Ectodermal cell (in vitro differentiated cells): ENCODE data around the gene NT5E.

Experiments
- H3K27ac ChIP-seq: 2 replicates; pipeline ENCODE4 v1.7.0; 2013; ENCODE audit warnings: mild to moderate bottlenecking, low read depth, low read length; ENCODE audit not compliant: insufficient read depth, poor library complexity, severe bottlenecking
- H3K27me3 ChIP-seq: 2 replicates; pipeline ENCODE4 v1.7.0; 2013; ENCODE audit warnings: mild to moderate bottlenecking, low read length; ENCODE audit not compliant: insufficient read depth, control insufficient read depth, poor library complexity, severe bottlenecking
- H3K36me3 ChIP-seq: one replicate; pipeline ENCODE4 v1.7.0; 2013; ENCODE audit warnings: low read length; ENCODE audit not compliant: control insufficient read depth, insufficient read depth
- H3K4me1 ChIP-seq: one replicate; pipeline ENCODE4 v1.7.0; 2013; ENCODE audit warnings: low read length; ENCODE audit not compliant: control insufficient read depth, insufficient read depth
- H3K4me3 ChIP-seq: 2 replicates; pipeline ENCODE4 v1.7.0; 2013; ENCODE audit warnings: low read depth, low read length, control low read depth; ENCODE audit not compliant: insufficient read depth
- H3K9me3 ChIP-seq: 2 replicates; pipeline ENCODE4 v1.7.0; 2013; ENCODE audit warnings: mild to moderate bottlenecking, low read length, moderate library complexity; ENCODE audit not compliant: control insufficient read depth
- WGBS, 2 experiments: methylation state at CpG; one replicate each; pipeline ENCODE4 v1.1.7; 2013; ENCODE audit warnings: missing lambda C conversion rate in 2 of 2; 5-methylcytosine and 5-hydroxymethylcytosine counted together

The NT5E gene

DNA sequence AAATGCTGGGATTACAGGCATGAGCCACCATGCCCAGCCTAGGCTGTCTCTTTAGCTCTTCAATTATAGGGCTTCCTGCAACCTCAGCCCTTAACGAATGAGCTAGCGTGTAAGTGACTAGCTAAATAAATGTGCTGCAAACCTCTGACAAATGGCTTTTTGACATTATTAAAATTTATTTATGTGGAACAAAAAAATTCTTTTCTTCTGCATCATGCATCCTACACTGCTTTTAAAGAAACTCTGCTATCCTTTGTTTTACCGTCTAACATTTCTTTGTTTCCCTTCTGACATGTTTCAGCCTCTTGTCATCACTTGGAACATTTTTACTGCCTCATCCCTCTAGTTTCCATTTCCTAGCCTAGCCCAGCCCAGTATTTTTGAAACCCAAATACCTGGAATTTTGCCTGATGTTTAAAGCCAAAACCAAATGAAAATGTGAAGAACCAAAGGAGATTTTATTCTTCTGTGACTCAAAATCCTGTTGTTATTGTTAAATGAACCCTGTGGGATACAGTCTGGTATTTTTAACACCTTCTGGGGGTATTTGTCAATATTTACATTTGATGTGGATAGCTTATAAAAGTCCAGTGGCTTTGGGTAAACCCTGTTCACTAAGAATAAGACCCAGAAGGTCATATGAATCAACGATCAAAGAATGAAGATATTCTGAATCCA lies 9.5 kb downstream of the NT5E start:
- Histone ChIP-seq H3K4me3 (no peak overlapping the region), H3K4me1 (no peaks in the 10 kb centered on the region), H3K36me3 (no peaks in the 10 kb centered on the region), H3K27me3 (no peaks in the 10 kb centered on the region), H3K9me3 (no peaks in the 10 kb centered on the region), H3K27ac (no peak overlapping the region)
- 80 to 86% methylated on average over 4 of the region's 4 CpGs for WGBS, 2 experiments

- H3K36me3 ChIP-seq: no peaks in the 10 kb centered on the region
- H3K9me3 ChIP-seq: no peaks in the 10 kb centered on the region
- no peak overlapping the region for H3K27ac ChIP-seq
- no peaks in the 10 kb centered on the region for H3K27me3 ChIP-seq
- H3K4me3 ChIP-seq: no peak overlapping the region
- H3K4me1 ChIP-seq: no peaks in the 10 kb centered on the region
- 38 to 39% methylated on average over 3 of the region's 4 CpGs for WGBS, 2 experiments
Observed at GRCh38 chr6:85460154-85460920, 10.5 kb downstream of the NT5E start.

- WGBS, 2 experiments: 91 to 92% methylated on average over 3 to 4 of the region's 4 CpGs
- Histone ChIP-seq H3K36me3 (no peaks in the 10 kb centered on the region), H3K4me1 (no peaks in the 10 kb centered on the region), H3K9me3 (no peaks in the 10 kb centered on the region), H3K27me3 (no peaks in the 10 kb centered on the region), H3K27ac (no peak overlapping the region), H3K4me3 (no peak overlapping the region)
Observed at GRCh38 chr6:85460921-85461797, 11.3 kb downstream of the NT5E start.

- 84 to 89% methylated on average over 3 to 4 of the region's 4 CpGs for WGBS, 2 experiments
- H3K36me3 ChIP-seq: no peaks in the 10 kb centered on the region
- H3K9me3 ChIP-seq: no peaks in the 10 kb centered on the region
- H3K27ac ChIP-seq: no peak overlapping the region
- no peak overlapping the region for H3K4me3 ChIP-seq
- no peaks in the 10 kb centered on the region for H3K4me1 ChIP-seq
- no peaks in the 10 kb centered on the region for H3K27me3 ChIP-seq
Observed at GRCh38 chr6:85461798-85462170, 11.9 kb downstream of the NT5E start.

GRCh38 chr6:85462673-85463072 lies 12.8 kb downstream of the NT5E start:
- no peaks in the 10 kb centered on the region for H3K4me1 ChIP-seq
- no peaks in the 10 kb centered on the region for H3K36me3 ChIP-seq
- no peak overlapping the region for H3K27ac ChIP-seq
- H3K9me3 ChIP-seq: no peaks in the 10 kb centered on the region
- no peaks in the 10 kb centered on the region for H3K27me3 ChIP-seq
- no peak overlapping the region for H3K4me3 ChIP-seq
- WGBS, 2 experiments: 97% methylated on average over 2 of the region's 2 CpGs

DNA sequence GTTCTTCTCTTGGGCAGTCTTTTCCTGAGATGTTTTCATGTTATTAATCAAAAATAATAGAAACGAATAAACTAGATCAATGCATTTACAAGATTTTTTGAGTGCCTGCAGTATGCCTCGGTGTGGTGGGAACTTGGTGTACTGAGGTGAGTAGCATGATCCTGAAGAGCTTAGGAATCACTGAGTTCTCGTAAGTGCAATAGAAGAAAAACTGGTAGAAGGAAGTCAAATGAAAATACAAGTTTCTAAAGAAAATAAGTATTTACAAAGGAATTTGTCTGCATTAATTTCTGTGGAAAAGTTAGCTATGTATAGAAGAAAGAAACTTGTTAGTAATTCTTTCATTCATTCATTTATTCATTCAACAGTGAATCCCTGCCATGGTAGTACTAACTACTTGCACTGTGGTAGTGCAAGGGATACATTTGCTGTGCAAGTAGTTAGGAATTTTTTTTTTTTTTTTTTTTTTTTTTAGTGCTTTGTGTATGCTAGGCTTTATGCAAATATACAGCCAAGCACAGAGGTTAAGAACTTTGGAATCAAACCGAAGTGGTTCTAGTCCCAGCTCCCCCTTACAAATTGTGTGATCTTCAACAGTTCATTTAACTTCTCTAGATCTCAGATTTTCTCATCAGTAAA lies 13.9 kb downstream of the NT5E start:
- Histone ChIP-seq H3K9me3 (no peaks in the 10 kb centered on the region), H3K36me3 (no peaks in the 10 kb centered on the region), H3K27me3 (no peaks in the 10 kb centered on the region), H3K4me3 (no peak overlapping the region), H3K4me1 (no peaks in the 10 kb centered on the region), H3K27ac (no peak overlapping the region)
- WGBS, 2 experiments: 76 to 87% methylated on average over 3 to 4 of the region's 4 CpGs

DNA sequence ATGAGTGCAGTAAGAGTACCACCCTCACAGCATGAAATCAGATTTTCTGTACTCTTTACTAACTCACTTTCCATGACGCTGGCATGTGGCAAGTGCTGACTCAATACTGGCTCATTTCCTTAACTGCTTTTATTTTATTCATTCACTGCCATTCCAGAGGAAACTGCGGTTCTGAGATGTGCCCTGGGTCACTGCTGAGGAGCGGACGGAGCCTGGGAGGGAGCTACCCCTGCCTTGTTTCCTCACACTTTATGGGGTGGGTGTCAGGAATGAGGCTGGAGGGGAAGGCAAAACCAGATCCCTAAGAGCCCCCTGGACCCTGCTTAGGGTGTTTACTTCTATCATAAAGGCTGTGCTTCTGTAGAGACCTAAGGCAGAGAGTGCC lies 14.4 kb downstream of the NT5E start:
- WGBS, 2 experiments: 87% methylated on average over 4 of the region's 4 CpGs
- Histone ChIP-seq H3K36me3 (no peaks in the 10 kb centered on the region), H3K9me3 (no peaks in the 10 kb centered on the region), H3K27ac (no peak overlapping the region), H3K4me1 (no peaks in the 10 kb centered on the region), H3K27me3 (no peaks in the 10 kb centered on the region), H3K4me3 (no peak overlapping the region)

DNA sequence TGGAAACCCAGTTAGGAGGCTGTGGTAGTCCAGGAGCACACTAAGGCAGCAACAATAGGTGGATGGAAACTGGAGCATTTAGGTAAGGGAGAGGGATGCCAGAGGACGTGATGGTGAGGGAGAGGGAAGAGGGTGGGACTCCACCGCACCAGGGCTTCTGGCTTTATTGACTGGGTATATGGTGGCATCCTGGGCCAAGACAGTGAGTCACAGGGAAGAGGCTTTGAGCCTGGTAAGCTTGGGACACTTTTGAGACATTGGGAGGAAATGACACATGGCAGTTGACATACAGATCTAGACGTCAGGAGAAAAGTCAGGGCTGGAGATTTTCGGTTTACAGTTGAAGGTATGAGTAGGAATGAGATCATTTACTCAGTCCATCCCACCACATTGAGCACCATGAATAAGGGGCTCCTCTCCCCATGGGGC lies 14.9 kb downstream of the NT5E start:
- Histone ChIP-seq H3K4me3 (no peak overlapping the region), H3K27ac (no peak overlapping the region), H3K9me3 (no peaks in the 10 kb centered on the region), H3K27me3 (no peaks in the 10 kb centered on the region), H3K4me1 (no peaks in the 10 kb centered on the region), H3K36me3 (no peaks in the 10 kb centered on the region)
- 85 to 93% methylated on average over 3 of the region's 4 CpGs for WGBS, 2 experiments

- Histone ChIP-seq H3K9me3 (no peaks in the 10 kb centered on the region), H3K27me3 (no peaks in the 10 kb centered on the region), H3K27ac (no peak overlapping the region), H3K4me1 (no peaks in the 10 kb centered on the region), H3K4me3 (no peak overlapping the region), H3K36me3 (no peaks in the 10 kb centered on the region)
- WGBS, 2 experiments: 84 to 90% methylated on average over 2 of the region's 2 CpGs
Observed at GRCh38 chr6:85465762-85466161, 15.9 kb downstream of the NT5E start.

DNA sequence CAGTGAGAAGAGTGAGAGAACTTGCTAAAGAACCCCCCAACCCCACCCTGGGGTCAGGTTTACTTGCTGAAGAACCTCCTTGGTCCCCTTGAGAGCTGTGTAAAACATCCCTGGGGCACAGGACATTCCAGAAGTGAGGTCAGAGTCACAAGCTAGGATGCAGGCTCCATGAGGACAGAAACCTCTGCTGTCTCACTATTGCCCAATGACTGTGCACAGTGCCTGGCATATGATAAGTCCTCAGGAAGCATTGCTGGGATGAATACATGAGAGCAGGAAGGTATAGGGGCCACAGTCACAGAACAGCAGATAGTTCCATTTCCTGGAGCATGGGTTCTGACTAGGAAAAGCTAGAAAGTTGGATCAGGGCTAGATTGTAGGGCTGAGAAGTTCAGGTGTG lies 18.4 kb downstream of the NT5E start:
- Histone ChIP-seq H3K9me3 (no peaks in the 10 kb centered on the region), H3K4me1 (no peaks in the 10 kb centered on the region), H3K4me3 (no peak overlapping the region), H3K27ac (no peak overlapping the region), H3K36me3 (no peaks in the 10 kb centered on the region), H3K27me3 (no peaks in the 10 kb centered on the region)
